HepG2 (cell line): Measurements from ENCODE around the gene CTDSP1. TPM values are rescaled to one million over a fixed set of nuclear protein-coding genes. Genes with fewer than 3 reads are reported as not detected.

Experiments
- DPF2 ChIP-seq: sonication (generic); formaldehyde crosslinking; IDR thresholded peaks from 2 replicates; pipeline ENCODE4 v1.4.0; 2020; ENCODE audit warnings: mild to moderate bottlenecking, low read depth, missing genetic modification reagents, borderline replicate concordance
- KAT7 ChIP-seq: IDR thresholded peaks from 2 replicates; pipeline ENCODE4 v1.6.1; 2018; ENCODE audit warnings: borderline replicate concordance, missing compliant biosample characterization
- NFKB2 ChIP-seq: sonication (generic); formaldehyde crosslinking; IDR thresholded peaks from 2 replicates; pipeline ENCODE4 v1.4.0; 2020; ENCODE audit warnings: missing genetic modification reagents, borderline replicate concordance
- NRL ChIP-seq: sonication (generic); formaldehyde crosslinking; IDR thresholded peaks from 2 replicates; pipeline ENCODE4 v1.5.0; 2020; ENCODE audit warnings: missing genetic modification reagents, mild to moderate bottlenecking, moderate library complexity, borderline replicate concordance
- SMAD1 ChIP-seq: sonication (generic); formaldehyde crosslinking; IDR thresholded peaks from 2 replicates; pipeline ENCODE4 v1.4.0; 2020; ENCODE audit warnings: missing genetic modification reagents, low read depth, mild to moderate bottlenecking, borderline replicate concordance
- TEAD3 ChIP-seq: optimal IDR thresholded peaks from 2 replicates; pipeline ENCODE3; 2016; ENCODE audit warnings: borderline replicate concordance
- ZBTB38 ChIP-seq: sonication (generic); formaldehyde crosslinking; IDR thresholded peaks from 2 replicates; pipeline ENCODE4 v1.5.1; 2020; ENCODE audit warnings: mild to moderate bottlenecking, missing genetic modification reagents
- ZNF350 ChIP-seq: sonication (generic); formaldehyde crosslinking; IDR thresholded peaks from 2 replicates; pipeline ENCODE4 v1.4.0; 2020; ENCODE audit warnings: mild to moderate bottlenecking, low read depth, missing genetic modification reagents, borderline replicate concordance
- ZNF44 ChIP-seq: sonication (generic); formaldehyde crosslinking; IDR thresholded peaks from 2 replicates; pipeline ENCODE4 v1.5.1; 2020; ENCODE audit warnings: mild to moderate bottlenecking, missing genetic modification reagents
- ZNF543 ChIP-seq: sonication (generic); formaldehyde crosslinking; IDR thresholded peaks from 2 replicates; pipeline ENCODE4 v1.4.0; 2020; ENCODE audit warnings: mild to moderate bottlenecking, missing genetic modification reagents
- ZNF572 ChIP-seq: sonication (generic); formaldehyde crosslinking; IDR thresholded peaks from 2 replicates; pipeline ENCODE4 v1.5.1; 2020; ENCODE audit warnings: mild to moderate bottlenecking, missing genetic modification reagents
- ZNF83 ChIP-seq: sonication (generic); formaldehyde crosslinking; IDR thresholded peaks from 2 replicates; pipeline ENCODE4 v1.4.0; 2020; ENCODE audit warnings: missing genetic modification reagents, mild to moderate bottlenecking, borderline replicate concordance
- polyA plus RNA-seq, 8 experiments: library from polyadenylated mRNA; depleted of rRNA in 3 of 8; stranded (reverse) in 7 of 8; unstranded in 1 of 8; fragments of >200 nt; fragmentation: Illumina TruSeq in 4 of 8; extraction: Trizol in 4 of 8; gene quantifications; 2 replicates each; pipeline versions ENCODE4 v1.2.1 to v1.2.3, GENCODE V29; 2011 to 2016; ENCODE audit warnings: low read depth in 4 of 8, missing spikeins in 1 of 8, mixed read lengths in 1 of 8; ENCODE audit not compliant: insufficient read depth in 1 of 8
- total RNA-seq, 5 experiments: library from RNA; depleted of rRNA; stranded (reverse); fragments of >200 nt; fragmentation: Illumina TruSeq; extraction: Trizol; gene quantifications; 2 replicates each; pipeline ENCODE4 v1.2.3, GENCODE V29; 2016; ENCODE audit warnings: low read depth in 1 of 5
- TF ChIP-seq, protein P1 (sequence below): sonication (generic); formaldehyde crosslinking; IDR thresholded peaks from 2 replicates; pipeline ENCODE4 v1.8.0; 2022; ENCODE audit warnings: missing genetic modification reagents, mild to moderate bottlenecking, borderline replicate concordance
- TF ChIP-seq, protein P2 (sequence below): sonication (generic); formaldehyde crosslinking; IDR thresholded peaks from 2 replicates; pipeline ENCODE4 v1.4.0; 2020; ENCODE audit warnings: mild to moderate bottlenecking, missing genetic modification reagents
- TF ChIP-seq, protein P3 (sequence below): sonication (generic); formaldehyde crosslinking; IDR thresholded peaks from 2 replicates; pipeline ENCODE4 v1.4.0; 2020; ENCODE audit warnings: mild to moderate bottlenecking, missing genetic modification reagents
- TF ChIP-seq, protein P4 (sequence below): sonication (generic); formaldehyde crosslinking; IDR thresholded peaks from 2 replicates; pipeline ENCODE4 v1.8.0; 2022; ENCODE audit warnings: mild to moderate bottlenecking, missing genetic modification reagents; ENCODE audit not compliant: insufficient replicate concordance
- TF ChIP-seq, protein P5 (sequence below): sonication (generic); formaldehyde crosslinking; IDR thresholded peaks from 2 replicates; pipeline ENCODE4 v1.9.0; 2022; ENCODE audit warnings: low read depth, missing genetic modification reagents
- TF ChIP-seq, protein P6 (sequence below): fragments of 450-650 bp; IDR thresholded peaks from 2 replicates; pipeline ENCODE4 v1.6.1; 2016

CTDSP1 gene
- total and polyA plus RNA-seq, 2 of the 13 experiments (the other 11 are each of a cell fraction or from before 2014, with no cell fraction given): 91.0 to 268 TPM

DNA sequence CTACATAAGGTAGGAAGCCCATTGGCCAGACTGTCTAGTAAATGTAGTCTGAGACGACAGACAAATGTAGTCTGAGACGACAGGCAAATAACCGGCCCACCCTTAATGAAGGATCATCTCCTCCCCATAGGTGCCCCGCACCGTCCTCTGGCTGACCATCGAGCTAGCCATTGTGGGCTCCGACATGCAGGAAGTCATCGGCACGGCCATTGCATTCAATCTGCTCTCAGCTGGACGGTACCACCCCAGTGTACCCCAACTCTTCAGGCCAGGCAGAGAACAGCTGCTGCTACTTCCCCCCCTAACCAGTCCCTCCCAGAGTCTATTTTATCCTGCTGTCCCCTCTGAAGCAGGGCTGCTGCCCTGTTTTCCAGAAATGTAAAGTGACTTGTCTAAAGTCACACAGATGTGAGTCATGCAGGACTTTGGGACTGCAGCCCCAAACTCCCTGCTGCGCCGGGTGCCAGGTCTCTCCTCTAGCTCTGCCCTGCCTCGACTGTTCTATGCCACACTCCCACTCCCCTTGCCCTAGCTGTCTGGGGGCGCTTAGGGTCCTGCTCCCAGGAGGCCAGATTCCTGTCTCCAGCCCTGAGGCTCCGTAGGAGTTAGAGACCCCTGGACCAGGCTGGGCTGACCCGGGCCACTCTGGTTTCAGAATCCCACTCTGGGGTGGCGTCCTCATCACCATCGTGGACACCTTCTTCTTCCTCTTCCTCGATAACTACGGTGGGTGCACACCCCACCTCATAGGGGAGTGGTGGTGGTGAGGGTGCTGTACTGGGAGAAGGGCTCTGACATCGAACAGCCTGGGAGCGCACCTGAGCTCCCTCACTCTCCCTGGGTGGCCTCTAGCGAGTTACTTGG, 12.9 kb upstream of the CTDSP1 start (continued):
- TF ChIP-seq ZNF44 (CRISPR knock-in tag) (no peak), DPF2 (CRISPR knock-in tag) (no peak), ZNF572 (peak; percentile 90; the same call in 1 of the 2 replicates), ZNF543 (no peak), SMAD1 (CRISPR knock-in tag) (0 out of 2 replicates have a peak, but pooled peaks have one; percentile 27), NFKB2 (CRISPR knock-in tag) (peak; percentile 68; the same call in 1 of the 2 replicates), ZNF350 (CRISPR knock-in tag) (peak; percentile 72), KAT7 (CRISPR knock-in tag) (no peak), ZNF83 (CRISPR knock-in tag) (peak; percentile 92; the same call in 1 of the 2 replicates), TEAD3 (CRISPR knock-in tag) (peak; percentile 10), NRL (CRISPR knock-in tag) (peak; percentile 68; the same call in 1 of the 2 replicates), ZBTB38 (CRISPR knock-in tag) (no peak)
- TF ChIP-seq, protein P1, sequence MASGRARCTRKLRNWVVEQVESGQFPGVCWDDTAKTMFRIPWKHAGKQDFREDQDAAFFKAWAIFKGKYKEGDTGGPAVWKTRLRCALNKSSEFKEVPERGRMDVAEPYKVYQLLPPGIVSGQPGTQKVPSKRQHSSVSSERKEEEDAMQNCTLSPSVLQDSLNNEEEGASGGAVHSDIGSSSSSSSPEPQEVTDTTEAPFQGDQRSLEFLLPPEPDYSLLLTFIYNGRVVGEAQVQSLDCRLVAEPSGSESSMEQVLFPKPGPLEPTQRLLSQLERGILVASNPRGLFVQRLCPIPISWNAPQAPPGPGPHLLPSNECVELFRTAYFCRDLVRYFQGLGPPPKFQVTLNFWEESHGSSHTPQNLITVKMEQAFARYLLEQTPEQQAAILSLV (CRISPR knock-in tag): no peak
- TF ChIP-seq, protein P2, sequence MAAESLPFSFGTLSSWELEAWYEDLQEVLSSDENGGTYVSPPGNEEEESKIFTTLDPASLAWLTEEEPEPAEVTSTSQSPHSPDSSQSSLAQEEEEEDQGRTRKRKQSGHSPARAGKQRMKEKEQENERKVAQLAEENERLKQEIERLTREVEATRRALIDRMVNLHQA: no peak
- TF ChIP-seq, protein P3, sequence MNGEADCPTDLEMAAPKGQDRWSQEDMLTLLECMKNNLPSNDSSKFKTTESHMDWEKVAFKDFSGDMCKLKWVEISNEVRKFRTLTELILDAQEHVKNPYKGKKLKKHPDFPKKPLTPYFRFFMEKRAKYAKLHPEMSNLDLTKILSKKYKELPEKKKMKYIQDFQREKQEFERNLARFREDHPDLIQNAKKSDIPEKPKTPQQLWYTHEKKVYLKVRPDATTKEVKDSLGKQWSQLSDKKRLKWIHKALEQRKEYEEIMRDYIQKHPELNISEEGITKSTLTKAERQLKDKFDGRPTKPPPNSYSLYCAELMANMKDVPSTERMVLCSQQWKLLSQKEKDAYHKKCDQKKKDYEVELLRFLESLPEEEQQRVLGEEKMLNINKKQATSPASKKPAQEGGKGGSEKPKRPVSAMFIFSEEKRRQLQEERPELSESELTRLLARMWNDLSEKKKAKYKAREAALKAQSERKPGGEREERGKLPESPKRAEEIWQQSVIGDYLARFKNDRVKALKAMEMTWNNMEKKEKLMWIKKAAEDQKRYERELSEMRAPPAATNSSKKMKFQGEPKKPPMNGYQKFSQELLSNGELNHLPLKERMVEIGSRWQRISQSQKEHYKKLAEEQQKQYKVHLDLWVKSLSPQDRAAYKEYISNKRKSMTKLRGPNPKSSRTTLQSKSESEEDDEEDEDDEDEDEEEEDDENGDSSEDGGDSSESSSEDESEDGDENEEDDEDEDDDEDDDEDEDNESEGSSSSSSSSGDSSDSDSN: peak; percentile 38; the same call in 1 of the 2 replicates
- TF ChIP-seq, protein P4, sequence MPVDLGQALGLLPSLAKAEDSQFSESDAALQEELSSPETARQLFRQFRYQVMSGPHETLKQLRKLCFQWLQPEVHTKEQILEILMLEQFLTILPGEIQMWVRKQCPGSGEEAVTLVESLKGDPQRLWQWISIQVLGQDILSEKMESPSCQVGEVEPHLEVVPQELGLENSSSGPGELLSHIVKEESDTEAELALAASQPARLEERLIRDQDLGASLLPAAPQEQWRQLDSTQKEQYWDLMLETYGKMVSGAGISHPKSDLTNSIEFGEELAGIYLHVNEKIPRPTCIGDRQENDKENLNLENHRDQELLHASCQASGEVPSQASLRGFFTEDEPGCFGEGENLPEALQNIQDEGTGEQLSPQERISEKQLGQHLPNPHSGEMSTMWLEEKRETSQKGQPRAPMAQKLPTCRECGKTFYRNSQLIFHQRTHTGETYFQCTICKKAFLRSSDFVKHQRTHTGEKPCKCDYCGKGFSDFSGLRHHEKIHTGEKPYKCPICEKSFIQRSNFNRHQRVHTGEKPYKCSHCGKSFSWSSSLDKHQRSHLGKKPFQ (CRISPR knock-in tag): peak; percentile 63
- TF ChIP-seq, protein P5, sequence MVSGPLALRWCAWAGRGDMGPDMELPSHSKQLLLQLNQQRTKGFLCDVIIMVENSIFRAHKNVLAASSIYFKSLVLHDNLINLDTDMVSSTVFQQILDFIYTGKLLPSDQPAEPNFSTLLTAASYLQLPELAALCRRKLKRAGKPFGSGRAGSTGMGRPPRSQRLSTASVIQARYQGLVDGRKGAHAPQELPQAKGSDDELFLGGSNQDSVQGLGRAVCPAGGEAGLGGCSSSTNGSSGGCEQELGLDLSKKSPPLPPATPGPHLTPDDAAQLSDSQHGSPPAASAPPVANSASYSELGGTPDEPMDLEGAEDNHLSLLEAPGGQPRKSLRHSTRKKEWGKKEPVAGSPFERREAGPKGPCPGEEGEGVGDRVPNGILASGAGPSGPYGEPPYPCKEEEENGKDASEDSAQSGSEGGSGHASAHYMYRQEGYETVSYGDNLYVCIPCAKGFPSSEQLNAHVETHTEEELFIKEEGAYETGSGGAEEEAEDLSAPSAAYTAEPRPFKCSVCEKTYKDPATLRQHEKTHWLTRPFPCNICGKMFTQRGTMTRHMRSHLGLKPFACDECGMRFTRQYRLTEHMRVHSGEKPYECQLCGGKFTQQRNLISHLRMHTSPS (CRISPR knock-in tag): 0 out of 2 replicates have a peak, but pooled peaks have one; percentile 42
- TF ChIP-seq, protein P6, sequence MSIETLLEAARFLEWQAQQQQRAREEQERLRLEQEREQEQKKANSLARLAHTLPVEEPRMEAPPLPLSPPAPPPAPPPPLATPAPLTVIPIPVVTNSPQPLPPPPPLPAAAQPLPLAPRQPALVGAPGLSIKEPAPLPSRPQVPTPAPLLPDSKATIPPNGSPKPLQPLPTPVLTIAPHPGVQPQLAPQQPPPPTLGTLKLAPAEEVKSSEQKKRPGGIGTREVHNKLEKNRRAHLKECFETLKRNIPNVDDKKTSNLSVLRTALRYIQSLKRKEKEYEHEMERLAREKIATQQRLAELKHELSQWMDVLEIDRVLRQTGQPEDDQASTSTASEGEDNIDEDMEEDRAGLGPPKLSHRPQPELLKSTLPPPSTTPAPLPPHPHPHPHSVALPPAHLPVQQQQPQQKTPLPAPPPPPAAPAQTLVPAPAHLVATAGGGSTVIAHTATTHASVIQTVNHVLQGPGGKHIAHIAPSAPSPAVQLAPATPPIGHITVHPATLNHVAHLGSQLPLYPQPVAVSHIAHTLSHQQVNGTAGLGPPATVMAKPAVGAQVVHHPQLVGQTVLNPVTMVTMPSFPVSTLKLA: no peak
